Sigmoid colon (tissue), 3 donors: ENCODE results near the gene HOXB4.

Source experiments
- CTCF ChIP-seq, 4 experiments: fragments of 450-650 bp in 3 of 4; fragments of 200-600 bp in 1 of 4; IDR thresholded peaks; one replicate each; pipeline ENCODE4 v1.5.1; 2016 to 2019; ENCODE audit warnings: antibody characterized with exemption in 4 of 4, mild to moderate bottlenecking in 3 of 4, moderate library complexity in 2 of 4
- POLR2A ChIP-seq, 2 donors: fragments of 450-650 bp; IDR thresholded peaks; one replicate each; pipeline ENCODE4 v1.6.1; 2016; ENCODE audit warnings: antibody characterized with exemption in 2 of 2, mild to moderate bottlenecking in 2 of 2, moderate library complexity in 2 of 2

- TF ChIP-seq POLR2A (IDR thresholded peaks at IDR 0.05) (no peak), CTCF (IDR thresholded peaks at IDR 0.05) (no peak)
These were observed 49.0 kb downstream of the HOXB4 start for GRCh38 chr17:48528936-48529682.
